WI38 (cell line): Measurements from ENCODE around the gene PSORS1C1.

Source experiments
- H3K4me3 ChIP-seq: 2 replicates; pipeline ENCODE4 v1.5.1; 2011; ENCODE audit warnings: low read depth, mild to moderate bottlenecking, control low read depth, low read length
- CTCF ChIP-seq: IDR thresholded peaks from 2 replicates; pipeline ENCODE4 v1.5.1; 2012; ENCODE audit warnings: low read depth, mild to moderate bottlenecking, control low read depth, low read length

PSORS1C1 gene

GRCh38 chr6:31076611-31077010 lies 38.0 kb upstream of the PSORS1C1 start:
- H3K4me3 ChIP-seq = no peak overlapping the region
- TF ChIP-seq CTCF = no peak

- H3K4me3 ChIP-seq = no peak overlapping the region
- peak; percentile 85 for TF ChIP-seq CTCF
These were observed 34.8 kb upstream of the PSORS1C1 start for GRCh38 chr6:31079656-31080261.

- TF ChIP-seq CTCF = no peak
These were observed 32.7 kb upstream of the PSORS1C1 start for GRCh38 chr6:31081872-31082271.

GRCh38 chr6:31083742-31084354 lies 30.8 kb upstream of the PSORS1C1 start:
- TF ChIP-seq CTCF = no peak
- H3K4me3 ChIP-seq = no peak overlapping the region

More at GRCh38 chr6:31081872-31082271, 32.7 kb upstream of the PSORS1C1 start:
- H3K4me3 ChIP-seq = no peak overlapping the region

GRCh38 chr6:31086788-31087440 lies 27.7 kb upstream of the PSORS1C1 start:
- H3K4me3 ChIP-seq = peak overlapping the region; percentile 36; the same call in 1 of the 2 replicates
- no peak for TF ChIP-seq CTCF

GRCh38 chr6:31087494-31088089 lies 27.0 kb upstream of the PSORS1C1 start:
- TF ChIP-seq CTCF = peak; percentile 65
- H3K4me3 ChIP-seq = peak overlapping the region; percentile 36; the same call in 1 of the 2 replicates
